Measurements from ENCODE around the gene NUDT5. TPM values are rescaled to one million over a fixed set of nuclear protein-coding genes. Genes with fewer than 3 reads are reported as not detected.

Gene NUDT5
- total RNA-seq, 1 experiment from 2014 or later: 119 TPM

GRCh38 chr10:12144538-12144937, 51.2 kb downstream of the NUDT5 start:
- no peak for TF ChIP-seq FOXK1 (CRISPR knock-in tag; IDR thresholded peaks at IDR 0.05)
- ATAC-seq (no peak), DNase-seq (ENCODE audit: low spot score) (no peak)
- ChIA-PET CTCF (no interaction called here), POLR2A (no interaction called here)
- Mint-ChIP-seq H3K9me3 (no peaks in the 10 kb centered on the region), H3K4me1 (no peaks in the 10 kb centered on the region), H3K36me3 (peaks cover 15% of the 10 kb centered on the region), H3K4me3 (no peak overlapping the region), H3K27ac (no peak overlapping the region), H3K27me3 (ENCODE audit: low read depth) (no peaks in the 10 kb centered on the region)

- Mint-ChIP-seq H3K9me3 (no peaks in the 10 kb centered on the region), H3K27ac (no peak overlapping the region), H3K36me3 (peaks cover 20% of the 10 kb centered on the region), H3K4me1 (no peaks in the 10 kb centered on the region), H3K27me3 (ENCODE audit: low read depth) (no peaks in the 10 kb centered on the region), H3K4me3 (no peak overlapping the region)
- TF ChIP-seq ZNF138 (CRISPR knock-in tag; conservative IDR thresholded peaks at IDR 0.05) (no peak), EMX1 (CRISPR knock-in tag; IDR thresholded peaks at IDR 0.05) (no peak), PRRX2 (CRISPR knock-in tag; IDR thresholded peaks at IDR 0.05) (no peak), KAT7 (CRISPR knock-in tag; IDR thresholded peaks at IDR 0.05; ENCODE audit: borderline replicate concordance) (no peak), ZNF532 (CRISPR knock-in tag; IDR thresholded peaks at IDR 0.05; ENCODE audit: borderline replicate concordance) (no peak), FOXP4 (CRISPR knock-in tag; IDR thresholded peaks at IDR 0.05) (no peak), NFYB (CRISPR knock-in tag; conservative IDR thresholded peaks at IDR 0.05; ENCODE audit: low read depth) (no peak), CREM (CRISPR knock-in tag; IDR thresholded peaks at IDR 0.05) (no peak), SOX15 (CRISPR knock-in tag; IDR thresholded peaks at IDR 0.05) (no peak), NR2C2 (CRISPR knock-in tag; IDR thresholded peaks at IDR 0.05) (no peak), GRHL2 (CRISPR knock-in tag; IDR thresholded peaks at IDR 0.05; ENCODE audit: insufficient replicate concordance, severe bottlenecking) (no peak), ZNF425 (CRISPR knock-in tag; conservative IDR thresholded peaks at IDR 0.05) (no peak), ELF4 (CRISPR knock-in tag; IDR thresholded peaks at IDR 0.05; ENCODE audit: low read depth) (no peak), USF2 (CRISPR knock-in tag; IDR thresholded peaks at IDR 0.05) (no peak), PREB (CRISPR knock-in tag; IDR thresholded peaks at IDR 0.05; ENCODE audit: borderline replicate concordance) (no peak), ATF2 (CRISPR knock-in tag; IDR thresholded peaks at IDR 0.05; ENCODE audit: borderline replicate concordance, low read depth) (no peak), ZNF263 (CRISPR knock-in tag; IDR thresholded peaks at IDR 0.05; ENCODE audit: low read depth) (no peak), NFE2L1 (CRISPR knock-in tag; IDR thresholded peaks at IDR 0.05) (no peak), ZNF281 (CRISPR knock-in tag; IDR thresholded peaks at IDR 0.05) (no peak), ZNF396 (CRISPR knock-in tag; IDR thresholded peaks at IDR 0.05; ENCODE audit: borderline replicate concordance) (no peak)
- ChIA-PET POLR2A (no interaction called here), CTCF (interaction anchor here (0.8 kb wide), 1 partner anchor 9 kb away, joined by 5 read pairs; no protein-coding TSS in a partner anchor)
- ATAC-seq (no peak), DNase-seq (ENCODE audit: low spot score) (no peak)
These were observed 55.7 kb downstream of the NUDT5 start for GRCh38 chr10:12140038-12140437.
